GM10266 (cell line): ENCODE measurements around the gene ENOX1.

Experiments
- DNase-seq: peaks from one replicate; pipeline ENCODE4 v3.0.0; 2012; ENCODE audit errors: extremely low spot score
- TF ChIP-seq, protein P1 (sequence below): IDR thresholded peaks from 2 replicates; pipeline ENCODE4 v1.5.1; 2012; ENCODE audit warnings: mild to moderate bottlenecking, low read depth; ENCODE audit not compliant: control insufficient read depth, insufficient read depth; ENCODE audit errors: missing control alignments

The ENOX1 gene

DNA sequence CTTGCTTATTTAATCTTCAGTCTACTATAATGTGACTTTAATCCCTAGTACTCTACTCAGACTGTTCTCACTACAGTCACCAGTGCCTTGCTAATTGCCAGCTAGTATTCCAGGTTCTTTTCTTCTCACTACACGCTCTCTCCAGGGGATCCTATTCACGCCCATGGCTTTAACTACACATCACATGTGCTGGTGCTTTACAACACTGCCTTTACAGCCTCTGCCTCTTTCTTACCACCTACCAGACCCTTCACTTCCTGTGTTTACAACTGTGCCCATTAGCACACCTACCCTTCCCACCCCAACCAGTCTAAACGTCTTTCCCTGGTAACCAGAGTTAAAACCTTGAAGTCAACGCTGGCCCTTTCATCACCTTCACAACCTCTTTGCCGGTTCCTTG lies 513.9 kb downstream of the ENOX1 start:
- TF ChIP-seq, protein P1, sequence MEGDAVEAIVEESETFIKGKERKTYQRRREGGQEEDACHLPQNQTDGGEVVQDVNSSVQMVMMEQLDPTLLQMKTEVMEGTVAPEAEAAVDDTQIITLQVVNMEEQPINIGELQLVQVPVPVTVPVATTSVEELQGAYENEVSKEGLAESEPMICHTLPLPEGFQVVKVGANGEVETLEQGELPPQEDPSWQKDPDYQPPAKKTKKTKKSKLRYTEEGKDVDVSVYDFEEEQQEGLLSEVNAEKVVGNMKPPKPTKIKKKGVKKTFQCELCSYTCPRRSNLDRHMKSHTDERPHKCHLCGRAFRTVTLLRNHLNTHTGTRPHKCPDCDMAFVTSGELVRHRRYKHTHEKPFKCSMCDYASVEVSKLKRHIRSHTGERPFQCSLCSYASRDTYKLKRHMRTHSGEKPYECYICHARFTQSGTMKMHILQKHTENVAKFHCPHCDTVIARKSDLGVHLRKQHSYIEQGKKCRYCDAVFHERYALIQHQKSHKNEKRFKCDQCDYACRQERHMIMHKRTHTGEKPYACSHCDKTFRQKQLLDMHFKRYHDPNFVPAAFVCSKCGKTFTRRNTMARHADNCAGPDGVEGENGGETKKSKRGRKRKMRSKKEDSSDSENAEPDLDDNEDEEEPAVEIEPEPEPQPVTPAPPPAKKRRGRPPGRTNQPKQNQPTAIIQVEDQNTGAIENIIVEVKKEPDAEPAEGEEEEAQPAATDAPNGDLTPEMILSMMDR: no peak
- DNase-seq: no peak

DNA sequence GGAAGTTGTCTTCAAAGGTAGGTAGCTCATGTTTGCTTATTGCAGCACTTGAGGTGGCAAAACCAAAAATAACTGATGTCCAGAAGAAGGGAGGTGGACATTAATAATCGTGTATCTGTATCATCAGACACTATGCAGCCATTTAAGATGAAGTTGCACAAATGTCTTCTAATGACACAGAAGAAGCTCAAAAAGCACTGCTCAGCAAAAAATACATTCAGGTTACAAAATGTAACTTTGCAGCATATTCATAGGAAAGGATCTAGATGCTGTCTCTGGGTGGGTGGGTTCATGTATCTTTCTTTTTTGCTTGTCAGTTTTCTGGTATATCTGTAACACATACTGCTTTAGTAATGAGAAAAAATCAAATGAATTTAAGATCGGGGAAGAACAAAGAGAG lies 515.6 kb downstream of the ENOX1 start:
- DNase-seq: no peak

DNA sequence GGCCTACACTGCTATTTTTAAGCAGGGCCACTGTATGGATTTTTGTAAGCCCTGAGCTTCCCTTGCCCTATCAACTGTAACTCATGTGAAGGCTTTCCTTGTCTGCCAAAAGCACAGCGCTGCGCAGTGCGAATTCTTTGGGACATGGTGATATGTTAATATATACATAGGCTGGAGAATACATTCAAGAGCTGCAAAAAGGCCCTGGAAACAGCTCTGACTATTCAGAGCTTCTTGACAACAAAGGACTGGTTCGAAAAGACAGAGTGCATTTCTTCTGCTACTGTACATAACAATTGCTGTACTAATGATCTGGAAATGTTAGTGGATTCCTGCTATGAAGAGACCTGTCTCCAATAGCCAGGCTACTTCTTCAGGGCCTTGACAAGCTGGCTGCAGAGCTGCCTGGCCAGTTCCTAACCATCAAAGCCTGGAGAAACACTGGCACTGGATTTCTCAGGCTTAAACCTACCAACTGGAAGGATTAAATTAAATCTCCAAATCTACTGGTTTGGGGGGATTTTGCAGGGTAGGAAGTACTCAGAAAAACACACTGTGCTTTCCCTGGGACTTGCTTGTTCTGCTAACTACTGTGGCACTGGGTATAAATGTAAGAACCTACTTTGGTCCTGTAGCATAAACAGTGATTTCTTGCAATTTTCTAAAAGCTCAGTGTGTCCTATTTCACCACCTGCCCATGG lies 516.5 kb downstream of the ENOX1 start:
- no peak for DNase-seq
- TF ChIP-seq, protein P1: no peak

More for the DNA sequence above, 515.6 kb downstream of the ENOX1 start:
- TF ChIP-seq, protein P1: no peak

DNA sequence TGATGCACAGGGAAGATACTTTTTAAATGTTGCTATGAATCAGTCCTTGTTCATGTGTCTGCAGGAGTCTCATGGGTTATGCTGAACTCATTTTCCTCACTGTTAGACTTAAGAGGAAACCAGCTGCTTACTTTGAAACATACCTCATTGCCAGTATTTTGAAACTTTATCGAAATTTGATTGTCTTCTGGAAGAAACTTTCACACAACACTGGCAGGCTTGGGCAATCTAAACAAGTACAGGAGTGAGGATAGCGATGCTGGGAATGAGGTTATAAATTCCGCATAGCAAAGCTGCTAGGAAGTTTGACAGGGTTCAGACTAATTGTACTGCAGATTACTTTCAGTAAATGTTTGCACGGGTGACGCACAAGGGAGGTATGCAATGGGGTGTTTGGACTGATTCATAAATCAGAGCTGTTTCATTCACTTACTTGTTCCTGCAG lies 517.7 kb downstream of the ENOX1 start:
- TF ChIP-seq, protein P1: no peak
- no peak for DNase-seq

DNA sequence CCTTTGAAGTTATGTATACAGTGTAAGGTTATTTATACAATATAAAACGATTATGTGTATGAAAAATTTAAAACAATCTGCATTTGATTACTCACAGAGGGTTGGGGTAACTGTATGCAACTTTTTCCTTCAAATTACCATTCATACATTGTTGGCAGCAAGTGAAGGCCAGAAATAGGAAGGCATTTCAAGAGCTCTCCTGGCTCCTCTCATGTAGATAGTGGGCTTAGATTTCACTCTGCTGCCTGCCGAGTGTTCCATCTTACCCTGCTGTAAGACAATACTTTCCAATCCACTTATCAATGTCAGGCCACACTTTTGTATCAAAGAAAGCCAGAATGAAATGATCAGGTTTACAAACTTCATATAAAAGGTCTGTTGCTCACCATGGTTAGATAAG lies 518.1 kb downstream of the ENOX1 start:
- DNase-seq: no peak
- TF ChIP-seq, protein P1: no peak

DNA sequence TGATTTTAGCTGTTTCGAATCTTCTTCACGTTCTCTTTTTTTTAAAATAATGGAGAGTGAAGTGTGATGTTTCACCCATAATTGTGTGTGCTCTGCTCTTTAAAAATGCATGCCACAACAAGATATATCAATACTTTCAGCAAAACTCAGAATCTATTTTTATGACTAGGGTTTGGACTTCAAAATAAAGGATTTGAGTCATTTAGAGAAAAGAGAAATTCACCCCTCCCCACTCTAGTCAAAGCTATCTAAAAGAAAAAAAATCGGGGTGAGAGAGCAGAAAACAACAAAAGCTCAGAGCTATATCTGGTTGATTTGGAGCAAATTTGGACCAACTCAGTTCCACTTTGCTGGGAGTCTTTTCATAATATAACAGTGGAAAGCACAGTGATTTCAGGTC lies 518.9 kb downstream of the ENOX1 start:
- TF ChIP-seq, protein P1: no peak
- DNase-seq: no peak

DNA sequence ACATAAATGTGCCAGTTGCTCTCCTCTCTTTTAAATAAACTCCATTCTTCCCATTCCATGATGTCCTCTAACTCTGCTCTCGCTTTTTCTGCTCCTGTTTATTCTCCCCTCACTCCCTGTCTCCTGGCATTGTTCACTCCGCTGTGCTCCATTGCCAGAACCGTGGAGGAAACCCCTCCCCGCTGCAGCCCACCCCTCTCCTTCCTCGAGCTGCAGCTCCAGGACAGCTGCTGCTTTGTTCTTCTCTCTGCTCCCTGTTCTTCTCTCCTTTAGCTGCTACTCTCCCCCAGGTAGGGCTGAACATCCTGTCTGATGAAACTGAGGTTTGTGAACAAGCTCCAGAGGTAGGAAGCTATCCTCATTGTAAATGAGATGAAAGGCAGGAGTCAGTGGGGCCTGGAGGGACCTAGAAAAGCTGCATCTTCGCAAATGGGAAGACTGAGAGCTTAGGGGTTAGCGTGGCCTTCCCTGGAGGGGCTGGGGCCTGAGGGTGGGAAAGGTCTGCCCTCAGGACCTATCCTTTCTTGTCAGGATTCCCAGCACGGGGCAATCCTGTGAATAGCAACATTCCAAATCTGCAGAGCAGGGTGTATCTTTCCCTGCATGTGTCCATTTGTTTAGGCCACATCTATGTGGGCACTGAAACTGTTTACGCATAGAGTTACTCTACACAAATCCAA lies 519.7 kb downstream of the ENOX1 start:
- TF ChIP-seq, protein P1: no peak
- DNase-seq: no peak
